Measurements from ENCODE around the gene CNTN3. TPM values are rescaled to one million over a fixed set of nuclear protein-coding genes. Genes with fewer than 3 reads are reported as not detected.

CNTN3 gene
- polyA plus RNA-seq, 1 donor (not counting 4 experiments of a cell fraction or from before 2014, with no cell fraction given): 0.01 TPM

GRCh38 chr3:74611206-74611605 is 3.3 kb downstream of the CNTN3 start:
- no peak overlapping the region for H3K9ac ChIP-seq (ENCODE audit: control insufficient read depth, extremely low read depth, insufficient read depth, low read length)
- no peaks in the 10 kb centered on the region for H3K79me2 ChIP-seq (ENCODE audit: control insufficient read depth, insufficient read depth, low read length)
- no peak for DNase-seq (ENCODE audit: low read depth, low spot score)
- no peaks in the 10 kb centered on the region for H3K9me1 ChIP-seq (ENCODE audit: control insufficient read depth, extremely low read depth, insufficient read depth, low read length)
- peaks cover 12% of the 10 kb centered on the region for H3K27me3 ChIP-seq (ENCODE audit: control insufficient read depth, extremely low read depth, insufficient read depth, low read length)
- H3K4me1 ChIP-seq (ENCODE audit: control insufficient read depth, extremely low read depth, insufficient read depth, low read length): no peaks in the 10 kb centered on the region
- no peaks in the 10 kb centered on the region for H3K9me3 ChIP-seq (ENCODE audit: control insufficient read depth, low read depth, low read length)
- no peak for TF ChIP-seq EZH2 (IDR thresholded peaks at IDR 0.05; ENCODE audit: low read length)
- TF ChIP-seq, protein P1, sequence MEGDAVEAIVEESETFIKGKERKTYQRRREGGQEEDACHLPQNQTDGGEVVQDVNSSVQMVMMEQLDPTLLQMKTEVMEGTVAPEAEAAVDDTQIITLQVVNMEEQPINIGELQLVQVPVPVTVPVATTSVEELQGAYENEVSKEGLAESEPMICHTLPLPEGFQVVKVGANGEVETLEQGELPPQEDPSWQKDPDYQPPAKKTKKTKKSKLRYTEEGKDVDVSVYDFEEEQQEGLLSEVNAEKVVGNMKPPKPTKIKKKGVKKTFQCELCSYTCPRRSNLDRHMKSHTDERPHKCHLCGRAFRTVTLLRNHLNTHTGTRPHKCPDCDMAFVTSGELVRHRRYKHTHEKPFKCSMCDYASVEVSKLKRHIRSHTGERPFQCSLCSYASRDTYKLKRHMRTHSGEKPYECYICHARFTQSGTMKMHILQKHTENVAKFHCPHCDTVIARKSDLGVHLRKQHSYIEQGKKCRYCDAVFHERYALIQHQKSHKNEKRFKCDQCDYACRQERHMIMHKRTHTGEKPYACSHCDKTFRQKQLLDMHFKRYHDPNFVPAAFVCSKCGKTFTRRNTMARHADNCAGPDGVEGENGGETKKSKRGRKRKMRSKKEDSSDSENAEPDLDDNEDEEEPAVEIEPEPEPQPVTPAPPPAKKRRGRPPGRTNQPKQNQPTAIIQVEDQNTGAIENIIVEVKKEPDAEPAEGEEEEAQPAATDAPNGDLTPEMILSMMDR (optimal IDR thresholded peaks at IDR 0.05 in 1 of 3, IDR thresholded peaks at IDR 0.05 in 1 of 3, conservative IDR thresholded peaks at IDR 0.05 in 1 of 3; ENCODE audit: extremely low read depth in 1 of 3, insufficient read depth in 2 of 3, low read length in 3 of 3): no peak
- dilution Hi-C loops (cut with MboI; ENCODE audit: extremely low pct_ligation_motif_present, low sequenced_read_pairs): no loop called here
- H3K4me3 ChIP-seq (ENCODE audit: control insufficient read depth in 2 of 3, extremely low read depth in 1 of 3, insufficient read depth in 2 of 3, low read depth in 1 of 3, low read length in 3 of 3): no peak overlapping the region
- no peak overlapping the region for H2AFZ ChIP-seq (ENCODE audit: control insufficient read depth, low read length)
- H3K27ac ChIP-seq (ENCODE audit: control insufficient read depth, insufficient read depth, low read length): no peak overlapping the region
- no peak overlapping the region for H3K4me2 ChIP-seq (ENCODE audit: control insufficient read depth, extremely low read depth, insufficient read depth, low read depth, low read length)
- no peak for FAIRE-seq
- H4K20me1 ChIP-seq (ENCODE audit: control insufficient read depth, extremely low read depth, insufficient read depth, low read length): no peaks in the 10 kb centered on the region
- H3K36me3 ChIP-seq (ENCODE audit: control insufficient read depth in 2 of 2, extremely low read depth in 1 of 2, insufficient read depth in 2 of 2, low read length in 2 of 2): no peaks in the 10 kb centered on the region

GRCh38 chr3:74607803-74608202 is 6.7 kb downstream of the CNTN3 start:
- DNase-seq (ENCODE audit: low read depth, low spot score): no peak

More at GRCh38 chr3:74607803-74608202, 6.7 kb downstream of the CNTN3 start:
- no peaks in the 10 kb centered on the region for H3K27me3 ChIP-seq (ENCODE audit: control insufficient read depth, extremely low read depth, insufficient read depth, low read length)
- TF ChIP-seq, protein P1 (optimal IDR thresholded peaks at IDR 0.05 in 1 of 3, IDR thresholded peaks at IDR 0.05 in 1 of 3, conservative IDR thresholded peaks at IDR 0.05 in 1 of 3; ENCODE audit: extremely low read depth in 1 of 3, insufficient read depth in 2 of 3, low read length in 3 of 3): no peak
- no peak for TF ChIP-seq EZH2 (IDR thresholded peaks at IDR 0.05; ENCODE audit: low read length)
- no peak overlapping the region for H3K4me3 ChIP-seq (ENCODE audit: control insufficient read depth in 2 of 3, extremely low read depth in 1 of 3, insufficient read depth in 2 of 3, low read depth in 1 of 3, low read length in 3 of 3)
- H3K9me3 ChIP-seq (ENCODE audit: control insufficient read depth, low read depth, low read length): no peaks in the 10 kb centered on the region
- no peak overlapping the region for H3K4me2 ChIP-seq (ENCODE audit: control insufficient read depth, extremely low read depth, insufficient read depth, low read depth, low read length)
- no peaks in the 10 kb centered on the region for H3K9me1 ChIP-seq (ENCODE audit: control insufficient read depth, extremely low read depth, insufficient read depth, low read length)
- H3K79me2 ChIP-seq (ENCODE audit: control insufficient read depth, insufficient read depth, low read length): no peaks in the 10 kb centered on the region
- H3K27ac ChIP-seq (ENCODE audit: control insufficient read depth, insufficient read depth, low read length): no peak overlapping the region
- no peaks in the 10 kb centered on the region for H4K20me1 ChIP-seq (ENCODE audit: control insufficient read depth, extremely low read depth, insufficient read depth, low read length)
- H3K4me1 ChIP-seq (ENCODE audit: control insufficient read depth, extremely low read depth, insufficient read depth, low read length): no peaks in the 10 kb centered on the region
- H2AFZ ChIP-seq (ENCODE audit: control insufficient read depth, low read length): no peak overlapping the region
- no peak for FAIRE-seq
- no peak overlapping the region for H3K9ac ChIP-seq (ENCODE audit: control insufficient read depth, extremely low read depth, insufficient read depth, low read length)
- H3K36me3 ChIP-seq (ENCODE audit: control insufficient read depth in 2 of 2, extremely low read depth in 1 of 2, insufficient read depth in 2 of 2, low read length in 2 of 2): no peaks in the 10 kb centered on the region
- dilution Hi-C loops (cut with MboI; ENCODE audit: extremely low pct_ligation_motif_present, low sequenced_read_pairs): no loop called here

Data from keratinocyte (primary cell).